AG09309 (cell line): ENCODE data around the gene PRELID2.
"Not testable (repeated sequence)": the region's sequence is repeated elsewhere in the genome, so short reads cannot be mapped to it uniquely, and the experiment has no call there.

Experiments
- DNase-seq: peaks from one replicate; pipeline ENCODE4 v3.0.0-alpha.2; 2010; ENCODE audit warnings: low read depth
- H3K4me3 ChIP-seq: 2 replicates; pipeline ENCODE4 v1.5.1; 2011; ENCODE audit warnings: mild to moderate bottlenecking, low read depth, low read length, moderate library complexity; ENCODE audit not compliant: control insufficient read depth
- CTCF ChIP-seq: IDR thresholded peaks from 2 replicates; pipeline ENCODE4 v1.5.1; 2011; ENCODE audit warnings: mild to moderate bottlenecking, low read depth, low read length, inconsistent platforms; ENCODE audit not compliant: insufficient read depth, control insufficient read depth; ENCODE audit errors: missing control alignments

Gene PRELID2

GRCh38 chr5:145743396-145744061 is 91.6 kb downstream of the PRELID2 start:
- no peak overlapping the region for H3K4me3 ChIP-seq
- no peak for DNase-seq
- no peak for TF ChIP-seq CTCF

- H3K4me3 ChIP-seq: no peak overlapping the region
- TF ChIP-seq CTCF: no peak
- DNase-seq: no peak
Observed at GRCh38 chr5:145739843-145740242, 95.3 kb downstream of the PRELID2 start.

GRCh38 chr5:145738227-145738626 is 96.9 kb downstream of the PRELID2 start:
- no peak overlapping the region for H3K4me3 ChIP-seq
- no peak for TF ChIP-seq CTCF

GRCh38 chr5:145737578-145737977 is 97.6 kb downstream of the PRELID2 start:
- TF ChIP-seq CTCF: no peak
- no peak overlapping the region for H3K4me3 ChIP-seq
- no peak for DNase-seq

More at GRCh38 chr5:145738227-145738626, 96.9 kb downstream of the PRELID2 start:
- DNase-seq: no peak

- H3K4me3 ChIP-seq, DNase-seq: not testable (repeated sequence)
Observed at GRCh38 chr5:145729956-145730355, 105.2 kb downstream of the PRELID2 start.

DNA sequence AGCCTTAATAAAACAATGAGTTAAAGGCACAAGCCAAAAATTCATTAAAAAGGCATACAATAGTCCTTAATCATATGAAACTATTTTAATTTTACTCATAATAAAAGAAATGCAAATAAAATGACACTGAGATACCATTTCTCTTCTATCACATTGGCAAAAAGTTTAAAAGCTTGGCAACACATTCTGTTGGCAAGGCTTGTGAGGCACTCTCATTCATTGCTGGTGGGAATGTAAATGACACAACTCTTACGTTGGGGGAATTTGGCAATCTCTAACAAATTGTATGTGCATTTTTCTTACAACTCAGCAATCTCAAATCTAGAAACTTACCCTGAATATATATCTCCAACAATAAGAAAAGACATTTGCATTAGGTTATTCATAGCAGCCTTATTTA is 111.6 kb downstream of the PRELID2 start:
- TF ChIP-seq CTCF: no peak
- no peak for DNase-seq
- no peak overlapping the region for H3K4me3 ChIP-seq

DNA sequence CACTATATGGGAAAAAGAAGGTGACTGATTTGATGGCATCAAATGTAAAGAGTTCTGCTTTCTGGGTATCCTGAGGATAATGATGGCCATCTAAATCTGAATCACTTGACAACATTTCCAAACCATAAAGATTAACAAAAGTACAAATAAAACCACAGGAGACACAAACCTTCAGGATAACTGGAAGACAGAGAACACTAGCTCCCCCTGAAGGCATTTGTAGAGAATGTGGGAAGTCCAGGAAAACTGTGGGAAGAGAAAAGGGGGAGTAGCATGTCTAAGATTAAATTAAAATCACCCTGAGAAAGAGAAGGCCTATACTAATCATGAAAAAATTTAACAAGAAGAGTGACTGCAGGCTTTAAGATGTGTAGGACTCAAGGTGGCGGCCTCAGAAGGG is 116.2 kb downstream of the PRELID2 start:
- H3K4me3 ChIP-seq: no peak overlapping the region
- DNase-seq: no peak
- TF ChIP-seq CTCF: peak; percentile 70
